H1 (cell line): Measurements from ENCODE around the gene MEF2D. TPM values are rescaled to one million over a fixed set of nuclear protein-coding genes. Genes with fewer than 3 reads are reported as not detected.
A peak's percentile ranks its signal among the peaks of the same experiment; 100 is the strongest.

Experiments used
- BRCA1 ChIP-seq: IDR thresholded peaks from 2 replicates; pipeline ENCODE4 v1.6.1; 2012; ENCODE audit warnings: low read depth, low read length, improper control_type of control experiment
- CBX8 ChIP-seq: fragments of 300-800, 300-1000 bp; sonication (generic); IDR thresholded peaks from 2 replicates; pipeline ENCODE4 v1.7.1; 2016; ENCODE audit warnings: low read depth, low read length, borderline replicate concordance
- CHD2 ChIP-seq: IDR thresholded peaks from 2 replicates; pipeline ENCODE4 v1.6.1; 2012; ENCODE audit warnings: low read length, improper control_type of control experiment
- EGR1 ChIP-seq: IDR thresholded peaks from 2 replicates; pipeline ENCODE4 v1.6.1; 2011; ENCODE audit warnings: low read depth, low read length, borderline replicate concordance
- GTF2F1 ChIP-seq: IDR thresholded peaks from 2 replicates; pipeline ENCODE4 v1.6.1; 2012; ENCODE audit warnings: low read depth, low read length, improper control_type of control experiment, borderline replicate concordance
- KDM4A ChIP-seq: IDR thresholded peaks from one replicate; pipeline ENCODE4 v1.7.1; 2012; ENCODE audit warnings: low read depth, mild to moderate bottlenecking, moderate library complexity, low read length, inconsistent platforms; ENCODE audit not compliant: severe bottlenecking
- SAP30 ChIP-seq: fragments of 300-600 bp; sonication (generic); IDR thresholded peaks from 2 replicates; pipeline ENCODE4 v1.7.1; 2012; ENCODE audit warnings: low read length, moderate library complexity, mild to moderate bottlenecking, inconsistent platforms; ENCODE audit not compliant: insufficient read depth, insufficient replicate concordance
- TAF1 ChIP-seq: IDR thresholded peaks from 2 replicates; pipeline ENCODE4 v1.6.1; 2011; ENCODE audit warnings: mild to moderate bottlenecking, low read depth, low read length
- TEAD4 ChIP-seq: IDR thresholded peaks from 2 replicates; pipeline ENCODE4 v1.6.1; 2012; ENCODE audit warnings: low read depth, low read length, inconsistent platforms, mixed read lengths
- polyA plus RNA-seq, 7 experiments: library from polyadenylated mRNA; depleted of rRNA in 3 of 7; stranded (reverse) in 5 of 7; unstranded in 2 of 7; fragments of >200 nt in 5 of 7; fragments of 200-250 nt in 2 of 7; gene quantifications; 1 replicate in 5 of 7; 2 replicates in 1 of 7; 4 replicates in 1 of 7; pipeline versions ENCODE4 v1.2.1 to v1.2.3, GENCODE V29; 2011 to 2013; ENCODE audit warnings: missing spikeins in 2 of 7, mixed read lengths in 2 of 7
- total RNA-seq: library from RNA; stranded (reverse); fragmentation: NEBNext Ultra II Directional; extraction: Animal tissue kit (Norgen Biotek cat#: 25700); gene quantifications from 2 replicates; pipeline ENCODE4 v1.2.1, GENCODE V29; 2021

Gene MEF2D
- total and polyA plus RNA-seq, 2 of the 8 experiments (the other 6 are each of a cell fraction or from before 2014, with no cell fraction given): 17.3 to 20.3 TPM

DNA sequence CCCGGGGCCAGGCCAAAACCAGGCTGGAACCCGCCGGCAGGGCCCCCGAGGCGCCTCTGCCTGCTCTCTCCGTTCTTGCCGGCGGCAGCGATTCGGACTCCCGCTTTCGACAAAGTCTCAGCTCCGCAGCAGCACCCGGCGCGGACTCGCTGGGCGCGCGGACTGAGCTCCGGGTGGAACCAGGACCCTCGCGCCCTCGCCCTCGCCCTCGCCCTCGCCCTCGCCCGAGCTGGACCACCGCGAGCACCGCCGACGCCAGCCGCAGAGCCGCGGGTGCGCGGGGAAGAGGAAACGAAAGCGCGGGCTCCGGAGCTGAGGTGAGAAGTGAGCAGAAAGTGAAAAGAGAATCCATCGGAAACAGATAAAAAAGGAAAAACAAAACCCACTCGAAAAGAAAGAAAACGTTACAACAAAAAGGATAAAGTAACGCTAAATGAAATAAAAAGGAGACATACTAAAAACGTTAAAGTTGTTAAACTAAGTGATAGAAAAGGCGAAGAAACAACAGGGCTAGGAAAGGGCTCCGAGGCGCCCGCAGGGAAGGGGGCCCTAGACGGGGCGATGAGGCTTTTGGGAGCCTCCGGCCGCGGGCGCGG is 64.9 kb downstream of the MEF2D start (continued):
- TF ChIP-seq CBX8 (peak; percentile 95; the same call in 1 of the 2 replicates), GTF2F1 (no peak), BRCA1 (no peak), TEAD4 (no peak), TAF1 (no peak), CHD2 (no peak), SAP30 (no peak), KDM4A (no peak), EGR1 (no peak)
